Brain microvascular endothelial cell (primary cell): ENCODE results near the gene DIPK1C.
"Not testable (repeated sequence)": the region's sequence is repeated elsewhere in the genome, so short reads cannot be mapped to it uniquely, and the experiment has no call there.

Experiments used
- DNase-seq: peaks from one replicate; pipeline ENCODE4 v3.0.0-alpha.2; 2020
- H3K27ac ChIP-seq: fragments of 250-450 bp; sonication (Bioruptor Pico); 2 replicates; pipeline ENCODE4 v1.5.1; 2020; ENCODE audit warnings: mild to moderate bottlenecking, moderate library complexity
- H3K27me3 ChIP-seq: fragments of 250-450 bp; sonication (Bioruptor Pico); replicated peaks from 2 replicates; pipeline ENCODE4 v1.5.1; 2020; ENCODE audit warnings: mild to moderate bottlenecking
- H3K36me3 ChIP-seq: fragments of 250-450 bp; sonication (Bioruptor Pico); replicated peaks from 2 replicates; pipeline ENCODE4 v1.5.1; 2020; ENCODE audit warnings: mild to moderate bottlenecking
- H3K4me3 ChIP-seq: 2 replicates; pipeline ENCODE4 v1.5.1; 2011; ENCODE audit warnings: low read depth, mild to moderate bottlenecking, control low read depth, low read length, moderate library complexity
- CTCF ChIP-seq: IDR thresholded peaks from 2 replicates; pipeline ENCODE4 v1.5.1; 2011; ENCODE audit warnings: low read depth, mild to moderate bottlenecking, moderate library complexity, low read length, control low read depth, inconsistent platforms; ENCODE audit errors: missing control alignments
- in situ Hi-C: cut with HindIII; loops from 2 replicates; pipeline ENCODE4 v1.10.0; 2017; ENCODE audit warnings: low sequenced_read_pairs, low pct_ligation_motif_present

Gene DIPK1C

GRCh38 chr18:74457043-74457724 lies at the start of gene DIPK1C:
TSS of gene DIPK1C (minus strand) at chr18:74457308. CDS start at chr18:74457259, 49 bp downstream.
- H3K4me3 ChIP-seq, result peak within 1 kb of the TSS; percentile 1
- in situ Hi-C loops, result loop anchor here (25.0 kb wide), 1 partner anchor 105 kb away; no protein-coding TSS in a partner anchor
- H3K27ac ChIP-seq, result no peak within 1 kb of the TSS
- H3K27me3 ChIP-seq, result peaks cover 40% of the 10 kb centered on the region
- no peaks in the 10 kb centered on the region for H3K36me3 ChIP-seq
- no peak for DNase-seq
- TF ChIP-seq CTCF, result no peak

- no peak for DNase-seq
- Histone ChIP-seq H3K27ac (no peak overlapping the region), H3K27me3 (no peaks in the 10 kb centered on the region), H3K36me3 (peaks cover 60% of the 10 kb centered on the region), H3K4me3 (no peak overlapping the region)
- no peak for TF ChIP-seq CTCF
- in situ Hi-C loops, result no loop called here
Measured at GRCh38 chr18:74506448-74507084, 49.5 kb upstream of the DIPK1C start.

- H3K27me3 ChIP-seq, result no peaks in the 10 kb centered on the region
- no peak for DNase-seq
- H3K27ac ChIP-seq, result no peak overlapping the region
- TF ChIP-seq CTCF, result no peak
- peaks cover 57% of the 10 kb centered on the region for H3K36me3 ChIP-seq
- H3K4me3 ChIP-seq, result no peak overlapping the region
- in situ Hi-C loops, result no loop called here
Measured at GRCh38 chr18:74505776-74506175, 48.7 kb upstream of the DIPK1C start.

GRCh38 chr18:74503137-74503536 lies 46.0 kb upstream of the DIPK1C start:
- peaks cover 40% of the 10 kb centered on the region for H3K36me3 ChIP-seq
- no peak for DNase-seq
- in situ Hi-C loops, result no loop called here
- no peak for TF ChIP-seq CTCF
- no peak overlapping the region for H3K4me3 ChIP-seq
- H3K27me3 ChIP-seq, result no peaks in the 10 kb centered on the region
- no peak overlapping the region for H3K27ac ChIP-seq

- H3K4me3 ChIP-seq, result no peak overlapping the region
- no peak for TF ChIP-seq CTCF
- H3K36me3 ChIP-seq, result peaks cover 22% of the 10 kb centered on the region
- H3K27me3 ChIP-seq, result no peaks in the 10 kb centered on the region
- DNase-seq, result no peak
- in situ Hi-C loops, result no loop called here
- no peak overlapping the region for H3K27ac ChIP-seq
Measured at GRCh38 chr18:74501386-74501785, 44.3 kb upstream of the DIPK1C start.

GRCh38 chr18:74500774-74501173 lies 43.7 kb upstream of the DIPK1C start:
- H3K27ac ChIP-seq, H3K27me3 ChIP-seq, DNase-seq, in situ Hi-C loops, H3K4me3 ChIP-seq: not testable (repeated sequence)
- H3K36me3 ChIP-seq, result peaks cover 19% of the 10 kb centered on the region
